HL-60 (cell line): ENCODE results near the gene CRIP1.

Experiments used
- DNase-seq, 2 experiments: peaks; one replicate each; pipeline ENCODE4 v3.0.0-alpha.2; 2010 to 2020; ENCODE audit warnings: low read depth in 1 of 2, low spot score in 1 of 2
- H3K27ac ChIP-seq: fragments of 250-450 bp; sonication (Bioruptor Pico); replicated peaks from 2 replicates; pipeline ENCODE4 v1.5.1; 2020; ENCODE audit warnings: mild to moderate bottlenecking, moderate library complexity
- H3K27me3 ChIP-seq: fragments of 250-450 bp; sonication (Bioruptor Pico); 2 replicates; pipeline ENCODE4 v1.5.1; 2021; ENCODE audit warnings: mild to moderate bottlenecking, moderate library complexity; ENCODE audit not compliant: insufficient read depth, poor library complexity, severe bottlenecking
- H3K4me3 ChIP-seq: replicated peaks from 2 replicates; pipeline ENCODE4 v1.5.1; 2011; ENCODE audit warnings: mild to moderate bottlenecking, control low read depth, low read length; ENCODE audit not compliant: insufficient read depth
- CTCF ChIP-seq: IDR thresholded peaks from one replicate; pipeline ENCODE4 v1.5.1; 2011; ENCODE audit warnings: low read length, control low read depth, inconsistent platforms; ENCODE audit not compliant: insufficient read depth
- GABPA ChIP-seq: IDR thresholded peaks from 2 replicates; pipeline ENCODE4 v1.6.1; 2012; ENCODE audit warnings: low read depth
- POLR2AphosphoS5 ChIP-seq: IDR thresholded peaks from 2 replicates; pipeline ENCODE4 v1.6.1; 2012; ENCODE audit warnings: low read depth
- SPI1 ChIP-seq: IDR thresholded peaks from 2 replicates; pipeline ENCODE4 v1.6.1; 2012; ENCODE audit warnings: low read depth, mild to moderate bottlenecking, borderline replicate concordance
- TF ChIP-seq, protein P1 (sequence below): IDR thresholded peaks from 2 replicates; pipeline ENCODE4 v1.6.1; 2012; ENCODE audit warnings: low read depth; ENCODE audit not compliant: insufficient replicate concordance

The CRIP1 gene

GRCh38 chr14:105458571-105458970 lies 28.1 kb upstream of the CRIP1 start:
- no peak overlapping the region for H3K4me3 ChIP-seq
- no peaks in the 10 kb centered on the region for H3K27me3 ChIP-seq
- H3K27ac ChIP-seq = no peak overlapping the region
- TF ChIP-seq CTCF (no peak), GABPA (no peak), SPI1 (no peak), POLR2AphosphoS5 (no peak)
- TF ChIP-seq, protein P1, sequence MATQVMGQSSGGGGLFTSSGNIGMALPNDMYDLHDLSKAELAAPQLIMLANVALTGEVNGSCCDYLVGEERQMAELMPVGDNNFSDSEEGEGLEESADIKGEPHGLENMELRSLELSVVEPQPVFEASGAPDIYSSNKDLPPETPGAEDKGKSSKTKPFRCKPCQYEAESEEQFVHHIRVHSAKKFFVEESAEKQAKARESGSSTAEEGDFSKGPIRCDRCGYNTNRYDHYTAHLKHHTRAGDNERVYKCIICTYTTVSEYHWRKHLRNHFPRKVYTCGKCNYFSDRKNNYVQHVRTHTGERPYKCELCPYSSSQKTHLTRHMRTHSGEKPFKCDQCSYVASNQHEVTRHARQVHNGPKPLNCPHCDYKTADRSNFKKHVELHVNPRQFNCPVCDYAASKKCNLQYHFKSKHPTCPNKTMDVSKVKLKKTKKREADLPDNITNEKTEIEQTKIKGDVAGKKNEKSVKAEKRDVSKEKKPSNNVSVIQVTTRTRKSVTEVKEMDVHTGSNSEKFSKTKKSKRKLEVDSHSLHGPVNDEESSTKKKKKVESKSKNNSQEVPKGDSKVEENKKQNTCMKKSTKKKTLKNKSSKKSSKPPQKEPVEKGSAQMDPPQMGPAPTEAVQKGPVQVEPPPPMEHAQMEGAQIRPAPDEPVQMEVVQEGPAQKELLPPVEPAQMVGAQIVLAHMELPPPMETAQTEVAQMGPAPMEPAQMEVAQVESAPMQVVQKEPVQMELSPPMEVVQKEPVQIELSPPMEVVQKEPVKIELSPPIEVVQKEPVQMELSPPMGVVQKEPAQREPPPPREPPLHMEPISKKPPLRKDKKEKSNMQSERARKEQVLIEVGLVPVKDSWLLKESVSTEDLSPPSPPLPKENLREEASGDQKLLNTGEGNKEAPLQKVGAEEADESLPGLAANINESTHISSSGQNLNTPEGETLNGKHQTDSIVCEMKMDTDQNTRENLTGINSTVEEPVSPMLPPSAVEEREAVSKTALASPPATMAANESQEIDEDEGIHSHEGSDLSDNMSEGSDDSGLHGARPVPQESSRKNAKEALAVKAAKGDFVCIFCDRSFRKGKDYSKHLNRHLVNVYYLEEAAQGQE = no peak
- no peak for DNase-seq

GRCh38 chr14:105460116-105460515 lies 26.6 kb upstream of the CRIP1 start:
- no peak for DNase-seq
- no peak overlapping the region for H3K4me3 ChIP-seq
- TF ChIP-seq SPI1 (no peak), CTCF (no peak), POLR2AphosphoS5 (no peak), GABPA (no peak)
- TF ChIP-seq, protein P1 = no peak
- H3K27ac ChIP-seq = no peak overlapping the region
- H3K27me3 ChIP-seq = no peaks in the 10 kb centered on the region

- no peak for DNase-seq
- no peak overlapping the region for H3K27ac ChIP-seq
- no peaks in the 10 kb centered on the region for H3K27me3 ChIP-seq
- H3K4me3 ChIP-seq = no peak overlapping the region
- no peak for TF ChIP-seq SPI1
These were observed 26.1 kb upstream of the CRIP1 start for GRCh38 chr14:105460616-105461015.

GRCh38 chr14:105461903-105462302 lies 24.8 kb upstream of the CRIP1 start:
- DNase-seq = no peak
- TF ChIP-seq CTCF (no peak), GABPA (no peak), SPI1 (no peak), POLR2AphosphoS5 (no peak)
- TF ChIP-seq, protein P1 = no peak
- Histone ChIP-seq H3K4me3 (no peak overlapping the region), H3K27ac (no peak overlapping the region), H3K27me3 (no peaks in the 10 kb centered on the region)
